Fibroblast of skin of left quadriceps (primary cell): Measurements from ENCODE around the gene WFIKKN2.
A peak's percentile ranks its signal among the peaks of the same experiment; 100 is the strongest.
"Not testable (repeated sequence)": the region's sequence is repeated elsewhere in the genome, so short reads cannot be mapped to it uniquely, and the experiment has no call there.

ENCODE experiments used
- DNase-seq, 2 experiments: peaks; one replicate each; pipeline ENCODE4 v3.0.0-alpha.2; 2013; ENCODE audit warnings: low read depth in 2 of 2

The WFIKKN2 gene

DNA sequence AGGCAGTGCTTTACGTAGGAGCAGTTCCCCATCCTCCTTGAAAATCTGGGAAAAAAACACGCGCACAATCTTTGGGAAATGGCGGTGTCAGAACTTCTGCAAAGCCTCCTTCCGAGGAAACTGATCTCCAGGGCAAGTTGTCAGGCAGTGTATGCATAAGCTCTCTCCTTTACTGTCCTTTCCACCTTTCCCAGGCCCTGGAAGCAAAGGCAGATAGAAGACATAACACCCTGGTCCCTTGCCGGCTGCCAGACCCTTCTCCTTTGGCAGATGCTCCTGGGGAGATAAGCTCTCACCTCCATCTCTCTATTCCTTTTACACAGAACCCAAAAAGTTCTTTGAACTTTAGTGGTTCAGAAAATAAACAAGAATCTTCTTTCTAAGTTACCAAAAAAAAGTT lies 18.4 kb downstream of the WFIKKN2 start:
- no peak for DNase-seq

DNA sequence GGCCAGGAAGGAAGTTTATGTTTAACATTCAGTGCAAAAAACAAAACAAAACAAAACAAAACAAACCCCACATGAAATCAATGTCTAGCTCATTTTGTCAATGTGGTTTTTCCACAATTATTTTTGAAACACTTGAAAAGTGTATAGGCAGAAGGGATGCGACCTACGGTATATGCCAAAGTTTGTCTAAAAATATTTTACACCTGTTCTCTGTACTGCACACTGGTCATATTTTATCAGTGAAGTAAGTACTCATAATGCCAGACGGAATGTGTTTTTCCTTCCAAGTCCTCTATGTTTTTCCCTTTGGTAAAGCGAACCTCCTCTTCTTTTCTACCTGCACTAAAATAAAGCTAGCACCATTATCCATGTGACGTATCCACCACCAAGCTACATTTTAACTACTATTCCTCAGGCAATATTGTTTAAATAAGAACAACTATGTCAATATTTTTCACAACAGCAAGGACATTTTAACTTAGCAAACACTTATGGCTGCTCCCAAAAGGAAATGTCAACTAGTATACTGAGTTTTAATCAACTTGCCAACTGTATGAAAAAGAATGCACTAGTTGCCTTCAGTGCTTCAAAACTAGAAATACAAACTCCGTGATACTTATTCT lies 20.4 kb downstream of the WFIKKN2 start:
- DNase-seq, result no peak

DNA sequence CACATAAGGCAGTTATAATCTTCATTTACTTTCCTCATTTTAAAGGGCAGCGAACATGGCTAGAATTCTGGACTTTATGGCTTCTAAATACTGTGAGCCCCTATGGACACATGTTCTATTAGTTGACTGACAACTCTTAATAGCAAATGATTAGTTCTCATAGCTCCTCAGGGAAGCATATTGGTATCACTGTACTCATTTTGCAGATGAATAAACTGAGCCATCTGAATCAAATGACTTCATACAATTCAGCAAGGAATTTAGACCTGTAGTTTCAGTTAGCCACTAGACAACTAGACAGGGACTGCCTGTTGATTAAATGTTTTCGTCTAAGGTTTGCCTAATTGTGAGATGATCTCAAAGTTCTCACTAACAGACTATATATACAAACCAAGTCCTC lies 21.0 kb downstream of the WFIKKN2 start:
- no peak for DNase-seq

DNA sequence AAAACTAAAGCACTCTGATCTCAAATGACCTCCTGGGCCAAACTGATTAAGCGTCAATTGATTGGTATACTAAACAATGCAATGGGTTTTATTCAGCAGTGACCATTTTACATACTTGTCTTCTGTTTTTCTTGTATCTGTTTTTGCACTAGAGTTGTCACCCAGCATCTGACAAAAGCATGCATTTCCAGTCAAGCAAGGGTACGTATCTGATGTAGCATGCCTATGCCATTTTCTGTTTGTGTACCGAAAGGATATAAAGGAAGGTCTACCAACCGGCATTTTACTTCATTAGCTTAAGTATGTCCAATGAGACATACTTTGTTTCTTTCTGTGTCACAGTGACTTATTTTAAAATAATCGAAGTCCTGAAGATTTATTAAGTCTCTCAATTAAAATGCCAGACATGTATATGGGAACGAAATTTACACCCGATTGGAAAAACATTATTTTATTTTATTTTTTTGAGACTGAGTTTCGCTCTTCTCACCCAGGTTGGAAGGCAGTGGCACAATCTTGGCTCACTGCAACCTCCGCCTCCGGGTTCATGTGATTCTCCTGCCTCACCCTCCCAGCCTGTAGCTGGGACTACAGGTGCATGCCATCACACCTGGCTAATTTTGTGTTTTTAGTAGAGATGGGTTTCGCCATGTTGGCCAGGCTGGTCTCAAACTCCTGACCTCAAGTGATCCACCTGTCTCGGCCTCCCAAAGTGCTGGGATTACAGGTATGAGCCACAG lies 23.3 kb downstream of the WFIKKN2 start:
- DNase-seq, result no peak

DNA sequence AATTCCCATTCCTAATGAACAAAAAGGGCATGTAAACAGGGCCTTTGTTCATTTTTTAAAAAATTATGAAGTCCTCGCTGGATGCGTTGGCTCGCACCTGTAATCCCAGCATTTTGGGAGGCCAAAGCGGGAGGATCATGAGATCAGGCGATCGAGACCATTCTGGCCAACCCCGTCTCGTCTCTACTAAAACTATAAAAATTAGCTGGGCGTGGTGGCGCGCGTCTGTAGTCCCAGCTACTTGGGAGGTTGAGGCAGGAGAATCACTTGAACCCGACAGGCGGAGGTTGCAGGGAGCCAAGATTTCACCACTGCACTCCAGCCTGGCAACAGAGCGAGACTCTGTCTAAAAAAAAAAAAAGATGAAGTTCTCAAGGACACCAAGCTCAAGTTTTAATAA lies 24.3 kb downstream of the WFIKKN2 start:
- not testable (repeated sequence) for DNase-seq

DNA sequence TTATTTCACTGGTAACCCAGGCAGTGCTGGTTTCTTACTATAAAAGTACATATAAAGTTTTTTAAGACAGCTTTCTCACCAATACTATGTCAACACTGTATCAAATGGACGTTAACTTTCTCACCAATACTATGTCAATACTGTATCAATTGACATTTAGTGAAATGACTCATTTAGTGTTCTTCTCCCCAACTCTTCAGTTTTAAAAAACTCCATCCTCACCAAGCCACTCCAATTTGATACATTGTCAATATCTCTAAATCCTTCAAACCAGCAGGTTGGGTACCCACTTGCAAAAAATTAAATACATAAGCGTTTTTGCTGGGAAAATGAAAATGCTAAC lies 25.9 kb downstream of the WFIKKN2 start:
- no peak for DNase-seq

DNA sequence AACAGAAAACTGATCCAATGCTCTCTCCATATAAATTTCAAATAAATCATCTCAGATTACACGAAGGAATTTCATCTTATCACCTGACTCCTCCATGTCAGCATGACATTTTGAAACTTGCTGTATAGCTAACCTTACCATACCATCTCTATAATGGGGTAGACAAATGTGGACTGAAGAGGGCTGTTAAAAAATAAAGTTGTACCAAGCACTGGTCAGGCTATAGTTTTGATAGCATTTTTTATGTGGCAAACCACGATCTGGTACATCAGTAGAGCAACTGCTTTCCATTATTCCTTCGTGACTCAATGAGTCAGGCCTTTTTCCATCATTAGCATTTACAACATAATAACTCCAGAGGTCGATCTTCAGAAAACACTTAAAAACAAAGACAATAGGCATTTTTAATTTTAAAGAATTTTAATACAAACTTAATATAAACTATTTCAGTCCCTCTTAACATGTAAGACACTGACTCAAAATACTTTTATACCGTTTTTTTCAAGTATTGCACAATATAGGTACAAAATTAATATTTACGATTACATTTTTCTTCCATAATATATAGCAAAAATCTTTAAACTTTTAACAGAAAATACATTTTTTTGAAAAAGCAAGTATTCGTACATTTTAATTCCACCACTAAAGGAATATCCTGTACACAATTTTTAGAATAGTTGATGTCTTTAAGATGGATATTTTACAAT lies 26.6 kb downstream of the WFIKKN2 start:
- DNase-seq, result no peak

DNA sequence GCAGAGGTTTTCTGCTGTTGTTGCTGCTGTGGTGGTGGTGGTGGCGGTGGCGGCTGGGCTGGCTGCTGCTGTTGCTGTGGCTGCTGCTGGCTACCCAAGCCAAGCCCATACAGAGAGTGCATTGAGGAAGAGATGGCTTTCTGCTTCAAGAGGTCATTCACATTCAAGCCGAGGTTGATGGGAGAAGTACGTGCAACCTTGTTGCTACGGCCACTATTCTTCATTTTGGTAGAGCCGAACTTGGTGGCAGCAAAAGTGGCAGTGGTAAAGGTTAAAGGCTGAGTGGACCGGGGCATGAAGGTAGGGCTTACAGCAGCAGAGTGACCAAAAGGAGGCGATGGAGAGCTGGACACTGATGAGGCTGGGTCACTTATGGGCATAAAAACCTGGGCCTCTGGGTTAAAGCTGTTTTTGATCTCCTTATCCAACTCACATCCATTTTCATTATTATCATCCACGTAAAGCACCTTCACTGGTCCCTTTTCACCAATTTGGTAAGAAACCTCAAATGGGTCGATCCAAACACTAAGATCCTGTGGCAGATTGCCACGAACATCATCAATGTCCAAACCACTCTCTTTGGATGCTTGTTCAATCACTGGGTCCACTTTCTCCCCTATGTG lies 27.9 kb downstream of the WFIKKN2 start:
- no peak for DNase-seq

DNA sequence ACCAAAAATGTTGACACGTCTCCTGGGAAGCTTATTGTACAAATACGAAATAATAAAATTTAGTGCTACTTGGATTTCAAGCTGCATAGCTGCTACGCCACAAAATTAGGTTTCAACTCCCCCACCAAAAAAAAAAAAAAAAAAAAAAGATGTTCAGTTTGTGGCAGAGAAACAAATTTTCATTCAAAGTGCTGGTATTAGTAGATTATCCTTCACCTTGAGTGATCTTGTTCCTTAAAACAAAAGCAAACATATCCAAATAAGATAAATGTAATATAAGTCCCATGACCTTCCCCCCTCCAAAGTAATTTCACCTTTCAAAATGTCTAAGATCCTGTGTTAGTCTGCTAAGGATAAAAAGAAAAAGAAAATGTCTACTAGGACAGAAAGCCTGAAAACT lies 28.5 kb downstream of the WFIKKN2 start:
- DNase-seq, result no peak

DNA sequence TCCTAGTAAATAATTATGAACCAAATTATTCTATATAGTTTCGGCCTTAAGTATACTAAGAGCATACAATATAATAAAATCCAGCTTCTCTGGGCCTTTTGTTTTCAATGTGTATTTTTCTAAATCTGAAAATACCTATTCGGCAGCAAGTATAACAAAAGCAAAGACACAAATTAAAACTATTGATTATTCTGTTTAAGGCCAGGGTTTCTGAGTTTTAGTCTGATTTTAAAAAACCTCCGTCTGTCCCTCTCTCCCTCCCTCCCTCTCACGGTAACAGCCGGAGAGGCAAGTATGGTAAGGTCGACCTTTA lies 29.3 kb downstream of the WFIKKN2 start:
- DNase-seq, result no peak

DNA sequence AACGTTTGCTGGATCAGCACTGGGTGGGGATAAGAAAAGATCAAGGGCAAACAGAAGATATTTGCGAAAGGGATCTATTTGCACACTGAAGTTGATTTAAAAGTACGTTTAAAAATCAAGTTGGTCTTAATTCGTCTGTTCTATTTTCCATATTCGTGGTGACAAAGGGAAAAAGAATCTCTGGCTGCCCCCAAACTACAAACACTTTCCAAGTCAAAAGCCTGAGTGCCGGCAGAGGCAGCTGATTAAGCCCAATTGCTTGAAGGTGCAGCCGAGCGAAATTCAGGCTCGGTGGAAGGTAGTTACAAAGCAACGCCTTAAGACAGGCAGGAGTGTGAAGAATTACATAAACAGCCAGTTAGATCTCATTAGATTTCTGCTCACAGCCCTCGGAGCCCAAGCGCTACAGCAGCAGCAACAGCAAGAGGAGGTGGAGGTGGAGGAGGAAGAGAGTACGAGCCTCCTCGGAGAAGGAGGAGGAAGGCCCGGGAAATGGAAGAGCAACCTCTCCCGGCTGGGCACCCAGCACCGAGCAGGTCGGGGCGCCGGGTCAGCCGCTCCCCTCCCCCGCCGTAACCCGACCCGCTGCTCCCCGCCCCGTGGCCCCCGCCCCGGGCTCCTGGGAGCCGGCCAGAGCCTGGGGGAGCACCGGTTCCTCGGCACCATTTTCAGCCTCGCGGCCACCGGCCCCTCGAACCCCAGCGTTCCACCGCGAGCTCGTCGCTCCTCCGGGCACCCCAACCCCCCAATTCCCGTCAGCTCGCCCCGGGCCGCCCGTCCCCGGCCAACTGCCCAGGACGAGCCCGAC lies 29.9 kb downstream of the WFIKKN2 start:
- DNase-seq, result no peak

DNA sequence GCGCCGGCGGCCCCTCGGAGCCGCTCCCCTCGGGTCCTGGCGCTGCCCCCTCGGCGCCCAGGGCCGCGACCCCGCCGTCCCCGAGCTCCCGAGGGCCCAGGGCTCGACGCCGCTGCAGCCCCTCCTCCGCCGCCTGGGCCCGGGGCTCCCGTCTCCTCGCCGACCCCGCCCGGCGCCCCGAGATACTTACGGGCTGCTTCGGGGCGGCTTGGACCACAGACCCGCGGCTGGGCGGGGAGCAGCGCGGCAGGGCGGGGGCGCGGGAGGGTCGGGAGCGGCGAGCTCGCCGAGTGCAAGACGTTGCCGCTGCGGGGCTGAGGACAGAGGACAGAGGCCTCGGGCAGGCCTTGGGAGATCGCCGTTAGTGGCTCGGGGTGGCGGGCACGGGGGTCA lies 30.5 kb downstream of the WFIKKN2 start:
- no peak for DNase-seq

DNA sequence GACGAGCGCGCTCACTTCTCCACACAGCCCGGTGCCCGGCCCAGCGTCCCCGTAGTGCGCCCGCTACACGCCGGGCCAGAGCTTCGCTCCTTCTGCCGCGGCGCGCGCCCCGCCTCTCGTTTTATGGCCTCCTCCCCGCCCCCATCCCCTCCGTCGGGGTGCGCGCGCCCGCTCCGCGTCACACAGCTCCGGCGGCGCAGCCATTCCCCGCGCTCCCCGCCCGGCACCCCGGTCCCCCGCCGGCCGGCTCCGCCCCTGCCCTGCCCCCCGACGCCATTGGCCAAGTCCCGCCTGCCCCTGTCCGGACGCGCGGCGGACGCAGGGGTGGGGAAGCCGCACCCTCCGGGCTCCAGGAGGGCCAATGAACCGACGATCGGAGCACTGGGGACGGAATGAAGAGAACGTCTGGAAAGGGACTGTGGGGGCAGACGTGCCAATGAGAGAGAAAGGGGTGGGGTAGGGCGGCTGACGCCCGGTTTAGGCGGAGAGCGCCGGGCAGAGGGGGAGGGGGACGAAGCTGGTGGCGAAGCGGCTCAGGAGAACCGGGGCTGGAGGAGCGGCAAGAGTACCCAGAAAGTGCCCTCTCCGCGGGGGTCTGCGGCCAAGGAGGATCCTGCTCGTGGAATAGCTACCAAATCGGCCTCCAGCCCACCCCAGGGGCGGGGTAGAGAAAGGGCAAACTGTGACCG lies 31.0 kb downstream of the WFIKKN2 start, which contains the start of gene TOB1:
TOB1 (minus strand) TSS at position 94 of the 689 bp plus-strand sequence. CDS start 2,337 bp downstream, outside the sequence.
- peak; percentile 89 for DNase-seq

DNA sequence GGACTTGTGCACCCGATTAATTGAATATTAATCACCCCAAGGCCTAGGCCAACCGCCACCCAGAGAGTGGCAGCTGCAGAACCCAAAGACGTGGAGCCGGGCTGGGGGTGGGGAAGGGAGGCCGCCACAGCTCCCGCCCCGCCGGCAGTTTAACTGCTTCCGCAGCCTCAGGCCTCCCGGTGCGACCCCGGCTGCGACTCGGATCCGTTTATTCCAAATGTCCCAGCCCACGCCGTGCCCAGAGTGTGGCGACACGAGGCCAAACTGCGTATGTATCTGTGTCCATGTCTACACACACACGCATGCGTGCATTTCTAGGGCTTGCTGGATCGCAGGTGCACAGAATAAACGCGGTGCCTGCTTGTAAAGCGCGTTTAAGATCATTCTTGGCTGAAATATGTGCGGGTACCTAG lies 31.6 kb downstream of the WFIKKN2 start:
- DNase-seq, result no peak

DNA sequence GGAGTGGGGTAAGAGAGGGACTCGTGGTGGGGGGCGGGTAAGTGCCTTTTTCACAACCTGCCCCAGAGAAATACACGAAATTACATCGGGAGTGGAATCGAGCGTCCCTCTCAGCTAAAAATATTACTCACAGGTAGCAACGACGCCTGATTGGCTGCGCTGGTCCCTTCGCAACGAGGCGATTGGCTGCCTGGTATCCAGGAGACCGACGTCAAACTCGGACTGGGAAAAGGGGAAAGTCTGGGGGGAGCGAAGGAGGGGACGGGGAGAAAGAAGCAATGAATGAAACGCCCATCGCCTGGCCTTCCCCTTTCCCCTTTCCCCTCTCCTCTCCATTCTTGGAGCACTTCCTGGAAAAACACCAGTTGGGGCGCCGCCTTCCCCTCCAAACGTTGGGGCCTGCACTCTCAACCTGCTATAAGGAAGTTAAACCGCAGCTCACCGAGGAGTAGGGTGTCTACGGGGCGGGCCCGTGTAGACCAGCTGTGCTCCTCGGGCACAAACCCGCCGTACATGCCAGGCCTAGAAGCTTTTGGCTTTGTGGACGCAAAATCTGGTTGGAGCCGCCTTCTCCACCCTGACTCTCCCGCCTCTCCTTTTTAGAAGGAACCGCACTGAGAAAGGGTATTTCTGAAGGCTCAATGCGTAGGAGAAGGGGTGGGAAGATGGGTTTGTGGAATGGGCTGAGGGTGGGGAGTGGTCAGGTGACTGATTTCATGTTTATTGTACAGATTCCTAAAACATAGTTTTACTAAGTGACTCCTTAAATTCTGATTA lies 32.2 kb downstream of the WFIKKN2 start:
- DNase-seq, result peak; percentile 64

DNA sequence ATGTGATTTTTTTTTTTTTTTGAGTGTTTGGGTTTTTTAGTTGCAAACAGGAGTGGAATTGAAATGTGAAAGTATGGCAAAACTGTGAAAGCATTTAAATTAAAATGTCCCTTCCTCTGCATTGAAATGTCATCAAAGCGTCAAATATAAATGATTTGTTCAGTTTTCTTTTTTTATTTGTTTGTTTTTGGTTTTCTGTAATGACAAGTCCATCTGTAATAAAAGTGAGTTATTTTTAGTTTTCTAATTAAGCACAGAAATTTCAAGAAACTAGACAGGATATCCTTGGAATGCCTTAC lies 32.7 kb downstream of the WFIKKN2 start:
- no peak for DNase-seq

DNA sequence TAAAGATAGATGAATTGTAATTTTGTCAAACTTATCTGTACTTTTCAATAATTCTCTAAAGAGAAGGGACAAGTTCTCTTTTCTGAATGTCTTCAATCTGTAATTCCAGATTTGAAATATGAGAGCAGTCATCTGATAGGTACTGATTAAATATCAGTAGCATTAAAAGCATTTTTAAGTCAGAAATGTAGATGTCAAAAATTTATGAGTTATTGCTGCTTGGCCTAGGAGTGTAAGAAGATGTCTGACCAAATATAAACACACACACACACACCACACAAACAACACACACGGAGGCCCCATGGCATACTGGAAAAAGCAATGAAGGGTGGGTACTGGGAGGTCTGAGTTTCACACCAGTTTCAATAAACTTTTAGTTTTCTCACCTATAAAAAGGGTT lies 33.2 kb downstream of the WFIKKN2 start:
- no peak for DNase-seq

DNA sequence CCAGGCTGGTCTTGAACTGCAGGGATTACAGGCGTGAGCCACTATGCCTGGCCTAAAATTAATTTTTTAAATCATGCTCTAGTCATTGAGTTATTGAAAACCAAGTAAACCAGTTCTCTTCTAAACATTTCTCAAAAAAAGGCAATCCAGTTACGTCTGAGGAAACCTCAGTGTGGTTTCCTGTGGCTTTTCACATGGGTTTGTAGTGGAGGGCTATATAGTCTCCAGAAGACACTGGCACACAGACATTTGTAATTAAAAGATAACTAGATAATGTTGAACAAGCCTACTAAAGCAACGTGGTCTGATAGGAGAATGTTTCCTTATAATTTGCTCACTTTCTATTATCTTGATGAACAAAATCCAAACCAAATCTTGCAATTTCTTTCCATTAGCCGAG lies 36.0 kb downstream of the WFIKKN2 start:
- no peak for DNase-seq

DNA sequence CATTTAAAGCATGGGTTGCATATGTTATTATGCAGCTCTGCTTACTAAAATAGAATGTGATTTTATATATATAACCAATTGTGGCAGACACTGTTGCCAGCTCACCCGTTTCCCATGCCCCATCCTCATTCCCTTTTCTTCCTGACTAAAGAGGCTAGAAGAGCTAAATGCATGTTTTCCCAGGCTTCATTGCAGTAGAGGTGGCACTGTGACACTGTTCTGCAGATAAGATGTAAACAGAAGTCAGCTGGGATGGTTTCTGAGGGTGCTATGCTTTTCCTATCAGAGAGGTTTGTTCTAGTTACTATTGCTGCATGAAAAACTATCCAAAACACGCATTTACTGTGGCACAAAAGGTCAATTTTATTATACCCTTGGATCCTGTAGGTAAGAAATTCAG lies 36.5 kb downstream of the WFIKKN2 start:
- DNase-seq, result no peak

DNA sequence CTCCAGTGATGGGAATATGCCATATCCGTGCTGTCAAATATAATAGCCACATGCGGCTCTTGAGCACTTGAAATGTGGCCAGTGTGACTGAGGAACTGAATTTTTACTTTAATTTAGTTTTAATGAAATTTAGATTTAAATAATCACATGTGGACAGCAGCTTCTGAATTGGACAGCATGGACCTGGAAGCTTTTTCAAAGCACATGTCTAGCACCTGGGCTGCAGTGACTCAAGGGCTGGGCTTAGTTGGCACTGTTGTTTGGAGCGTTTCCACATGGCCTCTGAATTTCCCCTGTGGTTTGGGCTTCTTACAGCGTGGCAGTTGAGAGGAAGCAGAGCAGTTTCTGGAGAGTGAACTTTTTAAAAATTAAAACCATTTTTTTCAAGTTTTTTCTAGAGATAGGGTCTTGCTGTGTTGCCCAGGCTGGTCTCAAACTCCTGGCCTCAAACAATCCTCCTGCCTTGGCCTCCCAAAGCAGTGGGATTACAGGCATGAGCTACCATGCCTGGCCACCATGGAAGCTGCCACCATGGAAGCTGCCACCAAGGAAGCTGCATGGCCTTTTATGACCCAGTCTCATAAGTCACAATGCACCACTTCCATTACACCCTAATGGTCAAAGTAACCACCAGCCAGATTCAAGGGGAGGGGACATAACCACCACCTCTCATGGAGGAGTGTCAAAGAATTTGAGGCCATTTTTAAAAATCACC lies 37.5 kb downstream of the WFIKKN2 start:
- no peak for DNase-seq
